HG02571 (cell line): Measurements from ENCODE around the gene ERAS.
"Not testable (repeated sequence)": the region's sequence is repeated elsewhere in the genome, so short reads cannot be mapped to it uniquely, and the experiment has no call there.

Source experiments
- ATAC-seq: cut with Tn5 transposase; IDR thresholded peaks from one replicate; pipeline ENCODE4 v1.9.1; 2021; ENCODE audit warnings: mild to moderate bottlenecking, moderate library complexity; ENCODE audit not compliant: unreplicated experiment

Gene ERAS

DNA sequence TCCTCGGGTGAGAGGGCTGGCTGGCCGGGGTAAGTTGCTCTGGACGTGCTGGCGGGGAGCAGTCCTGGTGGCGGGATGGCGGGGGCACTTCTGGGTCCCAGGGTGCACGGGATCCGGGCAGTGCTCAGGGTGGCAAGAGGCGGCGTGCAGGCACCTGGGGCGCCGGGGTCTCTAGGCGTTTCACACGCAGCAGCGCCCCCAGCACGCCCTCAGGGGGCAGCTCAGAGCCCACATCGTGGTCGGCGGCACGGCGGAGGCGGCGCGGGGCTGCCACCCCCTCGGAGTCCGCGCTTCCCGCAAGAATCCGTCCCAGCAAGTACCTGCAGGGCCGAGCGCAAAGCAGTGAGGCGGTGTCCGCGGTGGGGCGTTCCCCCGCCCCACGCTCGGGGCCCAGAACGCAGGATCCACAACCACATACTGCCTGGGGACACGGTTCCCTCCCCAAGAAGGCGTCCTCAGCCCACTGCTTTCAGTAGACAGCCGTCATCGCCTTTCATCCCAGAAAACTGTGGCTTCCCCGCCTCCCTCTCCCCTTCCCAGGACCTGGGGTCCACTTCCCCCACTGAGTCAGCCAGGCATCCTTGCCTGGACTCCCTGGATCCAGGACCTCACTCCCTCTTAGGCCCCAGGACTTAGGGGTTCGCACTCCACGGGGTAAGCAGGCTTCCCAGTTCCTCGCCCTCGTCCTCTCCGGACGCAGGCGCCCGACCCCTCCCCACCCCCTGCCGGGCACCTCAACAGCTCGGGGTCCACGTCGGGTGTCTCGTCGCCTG lies 5.0 kb downstream of the ERAS start:
- no peak for ATAC-seq

DNA sequence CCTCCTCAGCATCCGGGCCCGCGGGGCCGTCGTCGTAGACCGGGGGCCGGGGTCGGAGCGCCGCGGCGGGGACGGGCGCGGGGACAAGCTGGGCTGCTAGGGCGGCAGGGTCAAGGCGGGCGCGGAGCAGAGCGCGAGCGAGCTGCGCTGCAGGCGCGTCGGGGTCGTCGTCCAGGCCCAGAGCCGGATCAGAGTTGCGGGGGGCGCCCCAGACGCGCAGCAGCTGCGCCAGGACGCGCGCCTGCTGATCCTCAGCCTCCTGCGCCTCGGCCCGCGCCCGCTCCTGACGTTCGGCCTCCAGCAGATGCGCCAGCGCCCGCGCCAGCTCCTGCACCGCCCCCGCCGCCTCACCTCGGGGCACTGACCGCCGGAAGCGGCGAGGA lies 5.6 kb downstream of the ERAS start:
- no peak for ATAC-seq

DNA sequence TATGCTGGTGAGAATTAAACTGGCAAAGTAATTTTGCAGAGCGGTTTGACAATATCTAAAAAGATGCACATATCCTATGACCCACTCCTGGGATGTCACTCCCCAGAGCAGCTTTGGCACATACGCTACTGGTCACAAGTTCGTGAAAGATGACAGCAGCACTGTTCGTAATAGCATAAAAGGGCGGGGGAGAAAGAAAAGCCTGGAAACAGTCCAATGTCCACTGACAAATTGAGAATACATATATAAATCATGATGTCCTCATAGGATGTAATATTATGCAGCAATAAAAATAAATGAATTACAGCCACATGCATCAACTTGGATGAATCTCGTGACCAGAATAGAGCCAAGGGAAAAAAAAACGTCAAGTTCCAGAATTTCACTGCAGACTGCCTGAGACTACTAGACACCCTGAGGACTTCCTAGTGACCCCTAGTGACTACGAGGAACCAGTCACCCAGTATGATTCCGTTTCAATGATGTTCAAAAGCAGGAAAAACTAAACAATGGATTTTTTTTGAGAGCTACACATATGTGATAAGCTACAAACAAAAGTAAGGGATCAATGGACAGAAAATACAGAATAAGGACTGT lies 7.3 kb downstream of the ERAS start:
- ATAC-seq: no peak

DNA sequence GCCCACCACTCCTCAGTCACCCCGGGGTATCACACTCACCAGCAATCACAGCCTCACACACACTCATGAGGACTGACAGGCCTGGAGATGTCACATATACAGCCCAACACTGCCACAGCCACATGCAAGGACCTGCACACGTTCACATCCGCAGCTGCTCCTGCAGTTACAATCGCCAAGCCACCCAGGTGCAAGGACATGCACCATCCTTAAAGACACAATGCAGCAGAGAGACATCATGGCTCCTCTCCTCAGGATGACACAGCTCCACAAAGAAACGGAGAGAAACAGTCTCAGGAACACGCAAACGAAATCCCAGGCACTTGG lies 8.0 kb downstream of the ERAS start:
- no peak for ATAC-seq

DNA sequence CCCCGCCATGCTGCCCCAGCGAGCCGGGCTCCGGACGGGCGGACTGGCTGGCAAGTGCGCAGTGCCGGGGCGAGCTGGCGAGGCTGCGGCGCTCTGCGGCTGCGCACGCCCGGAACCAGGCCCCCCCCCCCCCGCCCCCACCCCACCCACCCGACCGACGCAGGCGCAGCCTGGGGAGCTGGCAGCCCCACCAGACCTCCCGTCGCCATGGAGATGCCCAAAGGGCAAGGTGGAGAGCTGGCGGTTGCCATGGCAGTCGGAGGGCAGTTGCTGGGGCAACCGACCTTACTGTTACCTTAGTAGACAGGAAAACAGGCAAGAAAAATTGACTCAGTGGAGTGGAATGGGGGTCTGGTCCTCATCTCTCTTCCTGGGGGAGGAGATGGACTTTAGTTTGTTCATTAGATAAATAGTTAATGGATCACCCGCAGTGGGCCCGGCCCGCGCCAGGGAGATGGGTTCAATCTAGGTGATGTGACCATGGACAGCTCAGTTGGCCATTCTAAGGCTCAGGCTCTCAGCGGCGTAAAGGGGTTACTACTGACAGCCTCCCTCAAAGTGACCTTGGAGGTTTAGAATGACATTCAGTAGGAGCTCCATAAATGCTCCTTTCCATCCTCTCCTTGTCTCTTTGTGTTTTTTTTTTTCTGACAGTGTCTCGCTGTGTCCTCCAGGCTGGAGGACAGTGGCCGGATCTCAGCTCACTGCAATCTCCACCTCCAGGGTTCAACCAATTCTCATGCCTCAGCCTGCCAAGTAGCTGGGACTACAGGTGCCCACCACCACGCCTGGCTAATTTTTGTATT lies 9.4 kb downstream of the ERAS start, which contains the start of gene PCSK1N:
Gene PCSK1N (minus strand): TSS at position 87 of the 806 bp plus-strand sequence. CDS start 78 bp downstream, at position 9.
- no peak for ATAC-seq

DNA sequence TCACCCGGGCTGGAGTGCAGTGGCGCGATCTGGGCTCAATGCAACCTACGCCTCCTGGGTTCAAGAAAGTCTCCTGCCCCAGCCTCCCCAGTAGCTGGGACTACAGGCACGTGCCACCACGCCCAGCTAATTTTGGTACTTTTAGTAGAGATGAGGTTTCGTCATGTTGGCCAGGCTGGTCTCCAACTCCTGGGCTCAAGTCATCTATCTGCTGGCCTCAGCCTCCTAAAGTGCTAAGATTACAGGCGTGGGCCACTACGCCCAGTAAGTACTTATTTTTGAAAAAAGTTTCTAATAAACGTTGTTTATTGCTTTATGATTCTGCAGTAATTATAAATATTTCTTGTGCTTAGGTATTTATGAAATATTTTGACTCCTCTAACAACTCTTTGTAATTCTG lies 13.4 kb downstream of the ERAS start:
- ATAC-seq: no peak

DNA sequence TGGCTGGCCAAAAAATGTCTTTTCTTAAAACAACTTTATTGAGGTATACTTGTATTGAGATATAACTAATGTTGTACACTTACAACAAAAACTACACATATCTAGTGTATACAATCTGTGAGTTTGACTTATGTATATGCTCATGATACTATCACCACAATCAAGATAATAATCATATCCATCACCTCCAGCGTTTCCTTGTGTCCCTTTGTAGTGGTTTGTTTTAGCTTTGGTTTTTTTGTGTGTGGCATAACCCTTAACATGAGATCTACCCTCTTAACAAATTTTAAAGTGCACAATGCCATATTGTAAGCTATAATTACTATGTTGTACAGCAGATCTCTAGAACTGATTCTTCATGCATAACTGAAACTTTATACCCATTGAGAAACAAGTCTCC lies 22.5 kb downstream of the ERAS start:
- no peak for ATAC-seq

DNA sequence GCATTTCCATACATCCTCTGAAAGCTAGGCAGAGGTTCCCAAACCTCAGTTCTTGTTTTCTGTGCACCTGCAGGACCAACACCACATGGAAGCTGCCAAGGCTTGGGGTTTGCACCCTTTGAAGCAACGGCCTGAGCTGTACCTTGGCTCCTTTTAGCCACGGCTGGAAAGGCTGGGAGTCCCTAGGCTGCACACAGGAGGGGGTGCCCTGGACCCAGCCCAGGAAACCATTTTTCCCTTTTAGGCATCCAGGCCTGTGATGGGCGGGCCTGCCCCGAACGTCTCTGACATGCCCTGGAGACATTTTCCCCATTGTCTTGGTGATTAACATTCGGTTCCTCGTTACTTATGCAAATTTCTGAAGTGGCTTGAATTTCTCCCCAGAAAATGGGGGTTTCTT lies 26.5 kb downstream of the ERAS start:
- no peak for ATAC-seq

DNA sequence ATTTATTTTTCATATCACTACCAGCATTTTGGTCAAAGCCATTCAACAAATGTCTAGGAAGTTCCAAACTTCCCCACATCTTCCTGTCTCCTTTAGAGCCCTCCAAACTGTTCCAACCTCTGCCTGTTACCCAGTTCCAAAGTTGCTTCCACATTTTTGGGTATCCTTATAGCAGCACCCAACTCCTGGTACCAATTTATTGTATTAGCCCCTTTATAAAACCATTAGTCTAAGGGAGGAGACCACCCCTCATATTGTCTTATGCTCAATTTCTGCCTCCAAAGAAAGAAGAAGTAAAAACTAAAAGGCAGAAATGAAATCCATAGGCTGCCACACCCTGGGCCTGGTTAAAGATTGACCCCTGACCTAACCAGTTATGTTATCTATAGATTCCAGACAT lies 27.2 kb downstream of the ERAS start:
- ATAC-seq: not testable (repeated sequence)

DNA sequence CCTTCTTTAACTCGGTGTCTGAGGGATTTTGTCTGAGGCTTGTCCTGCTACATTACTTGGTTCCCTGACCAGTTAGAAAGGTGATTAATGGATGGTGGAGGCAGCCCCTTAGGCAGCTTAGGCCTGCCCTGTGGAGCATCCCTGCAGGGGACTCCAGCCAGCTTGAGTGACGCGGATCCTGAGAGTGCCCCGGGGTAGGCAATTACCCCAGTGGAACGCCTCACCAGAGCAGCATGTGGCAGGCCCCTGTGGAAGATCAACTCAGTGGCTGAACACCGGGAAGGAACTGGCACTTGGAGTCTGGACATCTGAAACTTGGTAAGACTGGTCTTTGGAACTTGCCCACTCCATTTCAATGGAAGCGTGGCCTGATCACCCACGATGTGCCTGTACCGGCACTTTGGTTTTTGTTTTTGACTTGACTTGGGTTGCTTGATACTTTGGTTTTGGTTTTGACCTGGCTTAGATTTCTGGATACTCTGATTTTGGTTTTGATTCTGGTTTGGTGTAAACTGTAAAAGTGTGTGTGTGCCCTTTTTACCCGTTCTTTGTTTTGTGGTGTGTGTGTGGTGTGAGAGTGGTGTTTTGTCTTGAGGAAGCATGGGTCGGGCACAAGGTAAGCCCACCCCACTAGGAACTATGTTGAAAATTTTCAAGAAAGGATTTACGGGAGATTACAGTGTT lies 27.9 kb downstream of the ERAS start:
- ATAC-seq: not testable (repeated sequence)

DNA sequence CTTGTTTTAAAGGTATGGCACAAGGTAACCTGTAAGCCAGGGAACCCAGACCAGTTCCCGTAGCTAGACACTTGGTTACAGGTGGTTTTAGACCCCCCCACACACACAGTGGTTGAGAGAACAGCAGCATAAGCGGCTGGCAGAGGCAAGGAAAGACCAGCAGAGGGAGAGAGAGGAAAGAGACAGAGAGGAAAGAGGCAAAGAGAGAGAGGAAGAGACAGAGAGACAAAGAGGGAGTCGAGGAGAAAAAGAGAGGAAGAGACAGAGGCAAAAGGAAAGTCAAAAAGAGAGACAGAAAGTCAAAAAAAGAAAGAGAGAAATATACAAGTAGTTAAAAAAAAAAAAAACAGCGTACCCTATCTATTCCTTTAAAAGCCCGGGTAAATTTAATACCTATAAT lies 28.6 kb downstream of the ERAS start:
- ATAC-seq: no peak

DNA sequence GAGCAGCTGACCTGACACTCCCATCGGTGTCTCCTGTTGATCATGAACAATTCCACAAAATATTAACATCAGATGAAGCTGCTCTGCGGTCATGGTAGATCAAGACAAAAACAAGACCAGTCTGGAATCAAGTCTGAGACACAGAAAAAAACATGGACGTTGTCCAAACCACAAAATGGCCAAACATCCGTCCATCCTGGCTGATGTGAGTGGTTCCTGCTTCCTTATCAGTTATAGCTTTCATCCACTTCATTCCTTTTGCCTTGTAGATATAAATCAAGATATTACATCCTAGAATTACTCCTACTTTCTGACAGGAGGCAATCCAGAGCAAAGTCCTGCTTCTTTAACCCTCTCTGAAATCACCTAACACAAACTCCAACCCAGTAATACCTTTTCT lies 37.9 kb downstream of the ERAS start:
- ATAC-seq: no peak

DNA sequence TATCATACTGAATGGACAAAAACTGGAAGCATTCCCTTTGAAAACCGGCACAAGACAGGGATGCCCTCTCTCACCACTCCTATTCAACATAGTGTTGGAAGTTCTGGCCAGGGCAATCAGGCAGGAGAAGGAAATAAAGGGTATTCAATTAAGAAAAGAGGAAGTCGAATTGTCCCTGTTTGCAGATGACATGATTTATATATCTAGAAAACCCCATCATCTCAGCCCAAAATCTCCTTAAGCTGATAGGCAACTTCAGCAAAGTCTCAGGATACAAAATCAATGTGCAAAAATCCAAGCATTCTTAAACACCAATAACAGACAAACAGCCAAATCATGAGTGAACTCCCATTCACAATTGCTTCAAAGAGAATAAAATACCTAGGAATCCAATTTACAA lies 45.7 kb downstream of the ERAS start:
- not testable (repeated sequence) for ATAC-seq

DNA sequence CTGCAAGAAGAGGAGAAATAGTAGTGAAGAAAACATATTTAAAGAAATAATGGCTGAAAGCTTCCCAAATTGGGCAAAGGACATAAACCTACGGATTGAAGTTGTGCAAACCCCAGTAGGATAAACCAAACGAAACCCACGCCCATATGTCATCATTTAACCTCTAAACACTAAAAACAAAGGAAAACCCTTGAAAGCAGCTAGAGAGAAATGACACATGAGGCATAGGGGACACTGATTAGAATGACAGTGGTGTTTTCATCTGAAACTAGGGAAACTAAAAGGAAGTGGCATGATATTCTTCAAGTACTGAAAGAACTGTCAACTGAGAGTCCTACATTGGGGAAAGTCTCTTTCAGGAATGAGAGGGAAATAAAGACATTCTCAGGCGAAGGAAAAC lies 50.6 kb downstream of the ERAS start:
- ATAC-seq: not testable (repeated sequence)
